ENCODE data around the gene CRTC1.

DNA sequence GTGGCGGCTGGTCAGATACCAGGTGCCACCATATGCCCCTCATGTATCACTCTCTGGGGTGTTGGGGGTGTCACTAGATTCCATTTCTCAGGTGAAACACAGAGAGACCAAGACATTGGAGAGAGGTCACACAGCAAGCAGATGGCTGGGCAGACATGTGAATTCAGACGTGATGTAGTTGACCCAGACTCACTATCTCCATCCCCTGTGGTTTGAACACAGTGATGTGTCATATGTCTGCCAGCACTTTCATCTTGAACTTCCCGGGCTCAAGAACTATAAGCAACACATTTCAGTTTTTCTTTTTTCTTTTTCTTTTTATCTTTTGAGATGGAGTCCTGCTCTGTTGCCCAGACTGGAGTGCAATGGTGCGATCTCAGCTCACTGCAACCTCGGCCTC, 132.2 kb downstream of the CRTC1 start:
- TF ChIP-seq, protein P1, sequence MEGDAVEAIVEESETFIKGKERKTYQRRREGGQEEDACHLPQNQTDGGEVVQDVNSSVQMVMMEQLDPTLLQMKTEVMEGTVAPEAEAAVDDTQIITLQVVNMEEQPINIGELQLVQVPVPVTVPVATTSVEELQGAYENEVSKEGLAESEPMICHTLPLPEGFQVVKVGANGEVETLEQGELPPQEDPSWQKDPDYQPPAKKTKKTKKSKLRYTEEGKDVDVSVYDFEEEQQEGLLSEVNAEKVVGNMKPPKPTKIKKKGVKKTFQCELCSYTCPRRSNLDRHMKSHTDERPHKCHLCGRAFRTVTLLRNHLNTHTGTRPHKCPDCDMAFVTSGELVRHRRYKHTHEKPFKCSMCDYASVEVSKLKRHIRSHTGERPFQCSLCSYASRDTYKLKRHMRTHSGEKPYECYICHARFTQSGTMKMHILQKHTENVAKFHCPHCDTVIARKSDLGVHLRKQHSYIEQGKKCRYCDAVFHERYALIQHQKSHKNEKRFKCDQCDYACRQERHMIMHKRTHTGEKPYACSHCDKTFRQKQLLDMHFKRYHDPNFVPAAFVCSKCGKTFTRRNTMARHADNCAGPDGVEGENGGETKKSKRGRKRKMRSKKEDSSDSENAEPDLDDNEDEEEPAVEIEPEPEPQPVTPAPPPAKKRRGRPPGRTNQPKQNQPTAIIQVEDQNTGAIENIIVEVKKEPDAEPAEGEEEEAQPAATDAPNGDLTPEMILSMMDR (IDR thresholded peaks at IDR 0.05; ENCODE audit: borderline replicate concordance, extremely low read depth, low read length, poor library complexity, severe bottlenecking) = no peak
- no peak for TF ChIP-seq EZH2 (IDR thresholded peaks at IDR 0.05; ENCODE audit: borderline replicate concordance, low read depth, low read length, severe bottlenecking)
